ENCODE measurements around the gene SORL1-AS1.

The SORL1-AS1 gene

DNA sequence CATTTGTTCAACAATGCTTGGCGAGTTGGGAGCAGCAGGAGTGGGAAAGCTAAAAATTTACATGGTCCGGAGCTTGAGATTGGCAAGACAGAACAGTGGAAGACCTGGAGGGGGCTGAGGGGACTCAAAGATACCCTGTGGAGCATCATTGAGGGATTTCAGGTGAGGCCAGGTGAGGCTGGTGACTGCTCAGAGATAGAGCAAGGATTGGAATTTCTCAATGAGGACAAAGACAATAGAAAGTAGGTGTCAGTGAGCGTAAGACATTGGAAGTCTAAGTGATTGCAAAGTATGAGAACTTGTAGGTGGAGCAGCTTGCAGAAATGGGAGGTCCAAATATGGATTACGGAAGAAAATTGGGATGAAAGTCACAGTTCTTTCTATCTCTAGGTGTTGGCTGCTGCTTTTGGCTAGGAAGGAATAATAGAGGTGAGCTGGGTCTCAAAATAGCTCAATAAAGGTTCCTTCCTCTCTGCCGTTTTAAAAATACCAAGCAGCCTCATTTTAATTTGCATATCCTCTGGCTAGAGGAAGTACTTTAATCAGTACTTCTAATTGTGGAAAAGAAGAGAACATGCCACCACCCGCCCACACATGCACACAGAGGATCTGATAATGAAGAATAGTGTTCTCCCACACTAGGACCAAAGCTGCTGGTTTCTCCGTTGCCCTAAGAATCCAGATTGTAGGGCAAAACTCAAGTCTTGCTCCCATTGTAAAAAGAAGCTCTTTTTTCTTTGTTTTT is 41.8 kb upstream of the SORL1-AS1 start:
- WGBS, 2 experiments (ENCODE audit: extremely low coverage in 2 of 2, insufficient read length in 1 of 2): 91% methylated on average over 4 of the region's 7 CpGs; no CpG with 5 or more reads in 1 of the 2 experiments
- in situ Hi-C loops (cut with MboI; ENCODE audit: low sequenced_read_pairs): no loop called here
- ATAC-seq (ENCODE audit: low read depth): no peak

More for the DNA sequence above, 41.8 kb upstream of the SORL1-AS1 start:
- no peak overlapping the region for H3K18ac ChIP-seq (ENCODE audit: low read depth, low read length)
- no peak overlapping the region for H2BK120ac ChIP-seq (ENCODE audit: low read depth, low read length)
- no peaks in the 10 kb centered on the region for H4K20me1 ChIP-seq (ENCODE audit: insufficient read depth, low read length)
- no peak overlapping the region for H2AK9ac ChIP-seq (replicated peaks; ENCODE audit: low read depth, low read length, poor library complexity)
- DNase-seq: no peak
- no peak overlapping the region for H3K4ac ChIP-seq (ENCODE audit: low read depth, low read length)
- H3K4me2 ChIP-seq (ENCODE audit: low read depth, low read length): no peak overlapping the region
- no peak overlapping the region for H2BK5ac ChIP-seq (ENCODE audit: low read depth, low read length, poor library complexity, severe bottlenecking)
- no peak overlapping the region for H2BK15ac ChIP-seq (ENCODE audit: low read depth, low read length)
- H4K8ac ChIP-seq (ENCODE audit: low read depth in 2 of 2, low read length in 2 of 2): no peak overlapping the region
- intact Hi-C loops (cut with micrococcal nuclease) (no loop called here), dilution Hi-C loops (cut with HindIII; ENCODE audit: low sequenced_read_pairs, unreplicated experiment) (no loop called here)
- ChIA-PET CTCF (interaction anchor here (0.8 kb wide), 1 partner anchor 41 kb away, joined by 3 read pairs; no protein-coding TSS in a partner anchor), POLR2A (ENCODE audit: unreplicated experiment) (no interaction called here)
- H3K27me3 ChIP-seq (ENCODE audit: control insufficient read depth, insufficient read depth, low read length): peaks cover 4% of the 10 kb centered on the region; the same call in 1 of the 2 replicates
- no peak overlapping the region for H3K4me3 ChIP-seq (ENCODE audit: insufficient read depth, low read depth, low read length)
- H3K9me1 ChIP-seq (ENCODE audit: insufficient read depth, low read length): no peaks in the 10 kb centered on the region
- H3K56ac ChIP-seq (ENCODE audit: extremely low read depth, insufficient read depth, low read length): no peak overlapping the region
- no peak overlapping the region for H3K27ac ChIP-seq (ENCODE audit: insufficient read depth, low read length)
- H4K5ac ChIP-seq (ENCODE audit: low read depth, low read length): no peak overlapping the region
- TF ChIP-seq, protein P1, sequence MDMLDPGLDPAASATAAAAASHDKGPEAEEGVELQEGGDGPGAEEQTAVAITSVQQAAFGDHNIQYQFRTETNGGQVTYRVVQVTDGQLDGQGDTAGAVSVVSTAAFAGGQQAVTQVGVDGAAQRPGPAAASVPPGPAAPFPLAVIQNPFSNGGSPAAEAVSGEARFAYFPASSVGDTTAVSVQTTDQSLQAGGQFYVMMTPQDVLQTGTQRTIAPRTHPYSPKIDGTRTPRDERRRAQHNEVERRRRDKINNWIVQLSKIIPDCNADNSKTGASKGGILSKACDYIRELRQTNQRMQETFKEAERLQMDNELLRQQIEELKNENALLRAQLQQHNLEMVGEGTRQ (IDR thresholded peaks at IDR 0.05; ENCODE audit: low read depth, low read length): no peak
- TF ChIP-seq MXI1 (IDR thresholded peaks at IDR 0.05; ENCODE audit: borderline replicate concordance, low read depth, low read length) (no peak), CHD1 (IDR thresholded peaks at IDR 0.05; ENCODE audit: low read depth, low read length) (no peak), NFE2L2 (IDR thresholded peaks at IDR 0.05; ENCODE audit: low read depth, low read length) (no peak), BHLHE40 (IDR thresholded peaks at IDR 0.05; ENCODE audit: low read depth, low read length) (no peak), RFX5 (IDR thresholded peaks at IDR 0.05; ENCODE audit: low read depth, low read length) (no peak), MAFK (IDR thresholded peaks at IDR 0.05; ENCODE audit: low read depth, low read length) (no peak), RCOR1 (IDR thresholded peaks at IDR 0.05; ENCODE audit: insufficient replicate concordance, low read length) (no peak), SMC3 (IDR thresholded peaks at IDR 0.05; ENCODE audit: low read depth, low read length) (no peak), CEBPB (IDR thresholded peaks at IDR 0.05; ENCODE audit: low read depth, low read length) (no peak), FOS (IDR thresholded peaks at IDR 0.05; ENCODE audit: low read depth, low read length) (no peak)
- TF ChIP-seq, protein P2, sequence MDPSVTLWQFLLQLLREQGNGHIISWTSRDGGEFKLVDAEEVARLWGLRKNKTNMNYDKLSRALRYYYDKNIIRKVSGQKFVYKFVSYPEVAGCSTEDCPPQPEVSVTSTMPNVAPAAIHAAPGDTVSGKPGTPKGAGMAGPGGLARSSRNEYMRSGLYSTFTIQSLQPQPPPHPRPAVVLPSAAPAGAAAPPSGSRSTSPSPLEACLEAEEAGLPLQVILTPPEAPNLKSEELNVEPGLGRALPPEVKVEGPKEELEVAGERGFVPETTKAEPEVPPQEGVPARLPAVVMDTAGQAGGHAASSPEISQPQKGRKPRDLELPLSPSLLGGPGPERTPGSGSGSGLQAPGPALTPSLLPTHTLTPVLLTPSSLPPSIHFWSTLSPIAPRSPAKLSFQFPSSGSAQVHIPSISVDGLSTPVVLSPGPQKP (IDR thresholded peaks at IDR 0.05; ENCODE audit: borderline replicate concordance, low read depth, low read length): no peak
- no peak overlapping the region for H2AFZ ChIP-seq (replicated peaks; ENCODE audit: low read length, poor library complexity)
- H3K9ac ChIP-seq (ENCODE audit: low read depth, low read length): no peak overlapping the region
- H4K91ac ChIP-seq (ENCODE audit: insufficient read depth, low read depth, low read length): no peak overlapping the region
- H3K23ac ChIP-seq (ENCODE audit: low read depth, low read length): no peak overlapping the region
- H3K79me1 ChIP-seq (ENCODE audit: low read depth in 1 of 2, low read length in 2 of 2): no peaks in the 10 kb centered on the region
- H3K36me3 ChIP-seq (ENCODE audit: control insufficient read depth, insufficient read depth, low read length): 0 out of 2 replicates have a peak, but pooled peaks cover 1% of the 10 kb centered on the region
- no peak overlapping the region for H3K14ac ChIP-seq (replicated peaks; ENCODE audit: low read depth, low read length)
- no peak overlapping the region for H2AK5ac ChIP-seq (ENCODE audit: low read depth, low read length)
- no peak overlapping the region for H2BK20ac ChIP-seq (ENCODE audit: low read depth, low read length)
- peaks cover 4% of the 10 kb centered on the region; the same call in 1 of the 2 replicates for H3K4me1 ChIP-seq (ENCODE audit: control insufficient read depth, insufficient read depth, low read length)
- BruUV-seq (replicated peaks): no TSS peak
- no peaks in the 10 kb centered on the region for H3K9me3 ChIP-seq (ENCODE audit: control insufficient read depth, insufficient read depth, low read length)

All from IMR-90 (cell line).